ENCODE results near the gene CTBP1.
"Not testable (repeated sequence)": the region's sequence is repeated elsewhere in the genome, so short reads cannot be mapped to it uniquely, and the experiment has no call there.

CTBP1 gene

DNA sequence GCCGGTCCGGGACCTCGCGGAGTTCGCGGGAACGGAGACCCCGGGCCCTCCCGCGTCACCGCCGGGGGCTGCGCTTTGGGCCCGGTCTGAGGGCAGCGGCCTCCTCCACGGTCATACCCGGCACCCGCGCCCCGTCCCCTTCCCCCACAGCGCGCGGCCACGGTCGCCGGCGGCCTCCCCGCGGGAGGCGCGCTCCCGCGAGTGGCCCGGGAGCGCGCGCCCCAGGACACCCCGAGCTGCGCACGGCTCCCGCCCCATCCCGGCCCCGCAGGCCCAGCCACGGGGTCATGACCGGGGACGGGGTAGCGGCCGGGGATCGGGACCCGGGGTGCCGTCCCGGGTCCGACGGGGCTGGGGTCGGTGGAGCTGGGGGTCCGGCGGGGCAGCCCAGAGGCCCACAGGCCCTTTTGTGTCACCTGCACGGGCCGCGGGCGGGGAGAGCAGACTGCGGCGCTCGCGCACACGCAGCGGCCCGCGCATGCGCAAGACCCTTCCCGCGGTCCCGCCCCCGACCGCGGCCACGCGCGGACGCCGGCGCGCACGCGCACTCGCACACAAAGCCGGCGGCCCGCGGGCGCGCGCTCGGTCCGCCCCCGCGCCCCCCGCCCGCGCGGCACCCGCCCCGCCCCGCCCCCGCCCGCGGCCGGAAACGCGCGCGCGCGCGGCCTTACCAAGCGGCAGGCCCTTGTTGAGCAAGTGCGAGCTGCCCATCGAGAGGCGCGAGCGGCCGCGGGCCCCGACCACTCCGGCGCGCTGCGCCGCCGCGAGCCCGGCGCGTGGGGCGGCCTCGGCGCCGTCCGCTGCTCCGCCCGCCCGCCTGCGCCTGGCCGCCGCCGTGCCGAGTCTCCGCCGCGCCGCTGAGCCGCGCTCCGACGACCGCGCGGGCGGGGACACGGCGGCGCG is at the start of gene CTBP1:
Gene CTBP1, minus strand, starts transcription at position 886 of the 903 bp plus-strand sequence. CDS start 7,799 bp downstream, outside the sequence.
- DNase-seq: peak; percentile 88

DNA sequence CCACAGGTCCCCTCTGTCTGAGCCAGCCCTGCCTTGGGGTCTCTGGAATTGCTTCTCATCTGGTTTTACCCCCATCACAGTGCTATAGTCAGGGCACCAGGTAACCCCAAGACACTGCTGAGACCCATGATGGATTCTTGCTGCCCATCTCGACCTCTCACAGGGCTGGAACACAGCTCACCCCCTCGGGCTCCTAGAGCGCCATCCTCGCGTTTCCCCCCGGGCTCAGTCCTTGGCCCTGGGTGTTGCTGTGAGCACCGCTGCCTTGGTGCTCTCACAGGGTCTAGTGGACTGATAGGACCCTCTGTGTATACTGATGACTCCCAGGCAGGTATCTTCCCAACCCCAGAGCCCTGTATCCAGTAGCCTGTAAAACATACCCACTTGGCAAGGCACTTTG is 49.5 kb upstream of the CTBP1 start:
- no peak for DNase-seq

DNA sequence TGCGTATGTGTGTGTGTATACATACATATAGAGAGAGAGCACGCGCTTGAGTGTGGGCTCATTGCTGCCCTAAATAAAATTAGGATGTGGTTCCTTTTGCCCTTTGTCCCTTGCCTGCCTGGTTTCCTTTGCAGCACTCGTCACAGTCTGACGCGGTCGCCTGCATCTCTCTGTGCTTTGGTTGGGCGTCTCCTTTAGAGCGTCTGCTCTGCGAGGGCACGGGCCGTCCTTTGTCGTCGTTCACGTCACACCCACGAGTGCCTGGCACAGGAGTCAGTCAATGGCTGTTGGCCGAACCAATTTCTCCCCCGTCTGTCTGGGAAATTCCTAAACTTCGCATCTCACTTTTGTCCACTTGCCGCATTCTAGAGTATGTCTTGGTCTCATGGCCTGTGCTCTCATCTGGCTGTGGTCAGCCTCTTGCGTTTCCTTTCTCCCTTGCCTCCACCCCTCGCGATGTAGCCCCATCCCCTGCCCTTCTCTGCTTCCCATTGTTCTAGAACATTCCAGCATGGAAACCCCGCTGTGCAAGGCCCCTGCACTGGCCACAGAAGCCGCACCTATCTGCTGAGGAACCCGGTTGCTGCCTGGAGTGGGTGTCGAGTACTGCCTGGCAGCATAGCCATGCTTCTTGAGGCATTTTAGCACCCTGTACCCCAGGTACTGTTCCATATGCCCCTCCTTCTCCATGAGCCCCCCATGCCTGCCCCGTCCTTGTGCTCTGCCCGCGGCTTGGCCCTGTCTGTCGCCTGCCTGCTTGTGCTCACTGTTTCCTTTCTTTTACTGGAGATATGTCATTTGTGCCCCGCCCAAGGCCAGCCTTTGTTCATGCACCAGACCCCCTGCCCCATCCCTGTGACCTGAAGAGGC is 48.8 kb upstream of the CTBP1 start:
- no peak for DNase-seq

DNA sequence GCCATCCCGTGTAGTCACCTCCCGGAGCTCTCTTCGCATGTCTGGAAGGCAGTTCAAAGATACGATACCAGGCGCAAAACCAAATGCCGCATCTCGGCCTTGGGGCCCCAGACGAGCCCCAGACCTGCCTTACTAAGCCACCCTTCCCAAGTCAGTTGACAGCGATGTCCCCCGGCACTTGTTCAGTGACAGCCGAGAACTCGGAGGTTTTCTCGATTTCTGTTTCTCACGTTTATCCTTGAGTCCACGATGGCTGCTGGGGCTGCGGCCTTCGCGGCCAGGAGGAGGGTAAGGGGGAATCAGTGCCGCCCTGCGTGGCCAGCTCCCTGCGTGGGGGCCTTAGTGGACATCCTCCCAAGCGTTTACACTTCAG is 48.1 kb upstream of the CTBP1 start:
- DNase-seq: no peak

DNA sequence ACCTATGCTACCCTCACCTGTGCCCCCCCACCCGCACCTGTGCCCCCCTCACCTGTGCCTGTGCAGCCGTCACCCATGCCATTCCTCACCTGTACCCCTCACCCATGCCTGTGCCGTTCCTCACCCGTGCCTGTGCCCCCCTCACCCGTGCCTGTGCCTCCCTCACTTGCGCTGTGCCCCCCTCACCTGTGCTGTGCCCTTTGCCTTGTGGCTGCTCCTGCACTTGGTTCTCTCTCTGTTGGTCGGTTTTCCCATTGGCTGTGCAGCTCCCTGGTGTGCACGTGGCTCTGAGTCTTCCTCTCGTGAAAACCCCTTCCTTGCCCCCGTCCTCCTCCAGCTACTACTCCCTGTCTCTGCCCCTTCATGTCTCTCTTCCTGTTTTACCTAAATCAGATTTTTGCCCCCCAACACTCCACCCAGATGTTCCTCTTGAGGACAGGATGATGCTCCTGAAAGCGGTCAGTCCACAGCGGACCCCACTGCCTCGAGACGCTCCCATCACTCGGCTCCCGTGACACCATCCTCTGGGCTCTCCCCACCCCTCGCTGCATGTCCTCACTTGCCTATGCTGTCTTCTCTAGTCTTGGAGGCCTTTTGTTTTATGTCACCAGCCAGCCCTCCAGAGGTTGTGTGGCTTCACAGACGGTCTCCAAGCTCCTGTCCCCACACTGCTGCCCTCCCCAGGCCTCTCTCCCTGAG is 47.5 kb upstream of the CTBP1 start:
- no peak for DNase-seq

DNA sequence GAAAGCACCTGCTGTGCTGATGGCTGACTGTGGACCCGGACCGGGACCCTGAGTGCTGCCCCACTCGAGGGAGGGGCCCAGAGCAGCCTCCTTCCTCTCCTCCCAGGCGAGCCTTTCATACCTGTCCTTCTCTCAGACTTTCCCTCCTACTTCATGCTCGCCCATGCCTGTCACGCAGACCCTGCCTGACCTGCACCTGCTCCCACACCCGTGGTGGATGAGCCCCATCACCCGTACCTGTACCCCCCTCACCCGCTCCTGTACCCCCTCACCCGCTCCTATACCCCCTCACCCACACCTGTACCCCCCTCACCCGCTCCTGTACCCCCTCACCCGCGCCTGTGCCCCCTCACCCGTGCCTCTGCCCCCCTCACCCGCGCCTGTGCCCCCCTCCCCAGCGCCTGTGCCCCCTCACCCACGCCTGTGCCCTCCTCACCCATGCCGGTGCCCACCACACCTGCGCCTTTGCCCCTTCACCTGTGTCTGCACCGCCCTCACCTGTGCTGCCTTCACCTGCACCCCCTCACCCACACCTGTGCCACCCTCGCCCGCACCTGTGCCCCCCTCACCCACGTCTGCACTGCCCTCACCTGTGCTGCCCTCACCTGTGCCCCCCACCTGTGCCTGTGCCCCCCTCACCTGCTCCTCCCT is 46.6 kb upstream of the CTBP1 start:
- no peak for DNase-seq

DNA sequence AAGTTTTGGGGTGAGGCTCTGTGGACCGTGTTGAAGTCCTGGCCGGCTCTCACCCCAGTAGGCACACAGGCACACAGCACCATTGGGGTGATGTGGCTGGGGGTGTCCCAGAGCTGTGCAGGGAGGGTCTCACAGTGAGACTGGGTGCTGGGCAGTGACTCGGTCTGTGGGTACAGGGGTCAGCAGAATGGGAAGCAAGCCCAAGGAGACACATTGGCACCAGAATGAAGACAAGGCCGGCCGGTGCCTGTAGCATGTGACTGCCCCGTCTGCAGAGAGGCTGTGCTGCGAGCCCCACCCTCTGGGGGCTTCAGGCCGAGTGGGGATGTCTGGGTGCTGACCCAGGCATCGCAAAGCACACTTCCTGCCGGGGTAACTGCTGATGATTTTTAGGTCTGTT is 46.0 kb upstream of the CTBP1 start:
- no peak for DNase-seq

DNA sequence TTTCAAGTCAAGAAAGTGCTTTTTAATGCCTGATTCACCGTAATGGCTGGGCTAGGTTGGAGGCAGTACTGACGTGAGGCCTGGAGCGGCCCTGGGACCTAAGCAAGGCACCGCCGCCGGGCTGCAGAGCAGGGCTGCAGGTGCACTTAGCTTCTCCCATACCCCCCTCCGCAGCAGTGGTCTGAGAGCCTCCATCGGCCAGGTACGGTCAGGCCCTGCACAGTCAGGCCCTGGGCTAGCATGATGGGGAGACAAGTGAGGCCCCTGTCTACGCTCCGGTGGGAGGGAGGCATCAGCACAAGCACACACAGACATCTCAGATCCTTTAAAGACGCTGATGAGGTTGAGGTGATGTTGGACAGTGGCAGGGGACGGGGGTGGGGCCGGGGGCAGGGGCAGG is 45.5 kb upstream of the CTBP1 start:
- no peak for DNase-seq

DNA sequence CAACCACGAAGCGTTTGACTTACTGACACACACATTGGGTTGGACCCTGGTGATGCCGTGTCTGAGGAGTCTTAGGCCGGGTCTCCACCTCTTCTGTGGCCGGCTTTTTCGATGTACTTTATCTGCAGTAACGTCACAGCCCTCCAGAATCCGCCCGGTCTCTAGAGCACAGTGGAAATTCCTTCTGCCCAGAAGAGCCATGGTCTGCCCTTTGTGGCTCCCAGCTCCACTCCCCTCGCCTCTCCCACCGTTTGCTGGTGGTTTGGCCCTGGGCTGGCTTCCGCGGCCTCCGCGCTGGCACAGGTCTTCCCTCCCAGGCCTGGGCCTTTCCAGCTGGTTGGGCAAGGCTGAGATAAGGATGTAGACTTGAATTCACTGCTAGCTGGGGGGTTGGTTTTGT is 45.1 kb upstream of the CTBP1 start:
- DNase-seq: no peak

DNA sequence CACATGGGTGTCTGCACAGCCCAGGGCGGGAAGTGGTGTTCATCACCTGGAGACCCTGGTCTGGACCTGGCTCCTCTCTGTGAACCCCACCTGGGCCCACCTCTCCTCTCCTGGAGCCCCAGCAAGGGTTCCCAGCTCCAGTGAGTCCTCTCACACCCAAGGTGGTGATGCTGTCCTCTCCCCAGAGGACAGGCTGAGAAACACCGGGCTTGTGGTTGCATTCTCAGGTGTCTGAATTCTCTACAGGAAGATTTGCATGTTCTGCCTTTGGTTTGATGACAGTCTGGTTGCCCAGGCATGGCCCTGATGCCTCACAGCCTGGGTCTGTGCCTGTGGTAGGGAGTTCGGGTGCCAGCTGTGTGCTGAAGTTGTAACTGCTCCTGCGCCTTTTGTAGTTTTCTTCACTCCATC is 44.6 kb upstream of the CTBP1 start:
- DNase-seq: no peak

DNA sequence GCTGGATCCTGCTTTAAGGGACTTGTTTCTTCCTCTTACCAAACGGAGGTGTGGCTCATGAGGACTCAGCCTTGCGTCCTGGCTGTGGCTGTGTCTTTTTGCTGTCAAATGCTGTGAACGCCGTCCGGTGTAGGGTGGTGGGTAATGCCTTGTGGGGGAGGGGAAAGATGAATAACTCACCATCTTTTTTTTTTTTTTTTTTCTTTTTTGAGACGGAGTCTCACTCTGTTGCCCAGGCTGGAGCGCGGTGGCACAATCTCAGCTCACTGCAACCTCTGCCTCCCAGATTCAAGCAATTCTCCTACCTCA is 43.7 kb upstream of the CTBP1 start:
- not testable (repeated sequence) for DNase-seq

DNA sequence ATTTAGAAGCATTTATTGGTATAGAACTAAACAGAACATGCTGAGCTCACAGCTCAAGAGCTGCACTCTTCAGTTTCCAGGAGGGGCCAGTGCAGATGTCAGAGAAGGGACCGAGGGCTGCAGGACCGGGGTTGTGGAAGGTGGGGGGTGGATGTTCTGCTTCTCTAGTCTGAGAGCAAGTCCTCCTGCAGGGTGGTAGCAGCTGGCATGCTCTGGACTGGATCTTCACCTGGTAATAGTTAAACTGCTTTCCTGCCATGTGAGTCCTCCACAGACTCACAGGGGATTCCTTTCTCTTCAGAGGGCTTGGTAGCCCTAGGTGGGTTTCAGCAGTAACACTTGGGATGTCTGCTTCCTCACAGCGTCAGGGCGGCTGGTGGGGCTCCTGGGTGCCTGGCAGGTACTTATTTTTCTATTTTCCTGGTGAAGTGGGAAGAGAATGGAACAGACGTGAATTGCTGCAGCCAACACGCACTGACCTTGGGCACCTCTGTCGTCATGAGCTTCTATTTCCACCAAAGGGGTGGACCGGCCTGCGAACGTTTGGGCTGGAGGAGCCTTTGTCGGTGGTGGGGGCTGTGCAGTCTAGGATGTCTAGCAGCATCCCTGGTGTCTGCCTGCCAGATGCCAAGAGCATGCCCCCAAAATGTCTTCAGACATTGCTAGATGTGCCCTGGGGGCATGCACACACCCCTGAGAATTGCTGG is 43.2 kb upstream of the CTBP1 start:
- no peak for DNase-seq

DNA sequence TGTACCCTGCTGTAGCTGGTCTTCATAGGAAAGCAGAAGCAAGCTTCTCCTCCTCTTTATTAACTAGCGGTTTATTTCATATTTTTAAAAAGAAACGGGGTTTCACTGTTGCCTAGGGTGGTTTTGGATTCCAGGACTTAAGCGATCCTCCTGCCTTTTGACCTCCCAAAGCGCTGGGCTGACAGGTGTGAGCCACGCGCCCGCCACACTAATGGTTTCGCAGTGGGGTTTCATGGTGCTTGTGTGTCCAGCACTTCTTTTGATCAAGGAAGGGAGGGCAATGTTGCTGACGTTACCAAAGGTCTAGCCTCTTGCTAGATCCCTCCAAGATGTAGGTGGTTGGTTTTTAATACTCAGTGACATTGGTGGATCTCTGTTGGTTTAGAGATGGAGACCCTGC is 42.2 kb upstream of the CTBP1 start:
- DNase-seq: no peak

DNA sequence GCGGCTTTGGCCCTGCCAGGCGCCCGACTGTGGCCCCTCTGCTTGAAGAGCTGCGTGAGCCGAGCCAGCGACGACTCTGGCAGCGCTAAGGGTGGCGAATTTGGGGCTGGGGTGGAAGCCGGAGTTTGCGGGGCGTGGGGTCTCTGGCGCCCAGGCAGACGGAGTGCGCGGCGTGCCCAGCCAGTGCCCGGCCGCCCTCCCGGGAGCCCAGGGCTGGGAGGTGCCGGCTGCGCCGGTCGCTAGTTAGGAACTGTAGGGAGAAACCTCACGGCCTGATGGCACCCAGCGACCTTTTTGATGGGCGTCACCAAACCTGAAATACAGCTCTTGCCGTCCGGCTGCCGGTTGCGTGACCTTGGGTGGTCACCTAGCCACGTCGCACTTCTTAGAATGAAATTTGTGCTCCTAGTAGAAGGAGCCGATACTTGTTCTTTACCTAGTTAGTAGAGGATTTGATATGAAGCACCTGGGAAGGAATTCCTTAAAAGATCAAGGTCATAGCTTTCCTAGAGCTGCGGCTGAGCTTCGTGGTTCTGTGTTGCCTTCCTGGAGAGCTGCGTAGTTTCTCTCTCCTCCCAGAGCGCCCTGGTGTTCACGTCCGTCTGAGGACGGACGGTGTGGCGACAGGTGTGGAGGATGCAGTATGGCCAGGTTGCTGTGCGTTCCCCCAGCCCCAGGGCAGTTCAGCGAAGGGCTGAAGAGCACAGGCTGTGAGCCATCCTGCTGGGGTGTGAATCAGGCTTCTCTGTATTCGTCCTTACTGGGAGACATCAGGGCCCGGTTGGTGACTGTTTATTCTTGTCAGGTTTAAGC is 41.4 kb upstream of the CTBP1 start:
- DNase-seq: no peak

DNA sequence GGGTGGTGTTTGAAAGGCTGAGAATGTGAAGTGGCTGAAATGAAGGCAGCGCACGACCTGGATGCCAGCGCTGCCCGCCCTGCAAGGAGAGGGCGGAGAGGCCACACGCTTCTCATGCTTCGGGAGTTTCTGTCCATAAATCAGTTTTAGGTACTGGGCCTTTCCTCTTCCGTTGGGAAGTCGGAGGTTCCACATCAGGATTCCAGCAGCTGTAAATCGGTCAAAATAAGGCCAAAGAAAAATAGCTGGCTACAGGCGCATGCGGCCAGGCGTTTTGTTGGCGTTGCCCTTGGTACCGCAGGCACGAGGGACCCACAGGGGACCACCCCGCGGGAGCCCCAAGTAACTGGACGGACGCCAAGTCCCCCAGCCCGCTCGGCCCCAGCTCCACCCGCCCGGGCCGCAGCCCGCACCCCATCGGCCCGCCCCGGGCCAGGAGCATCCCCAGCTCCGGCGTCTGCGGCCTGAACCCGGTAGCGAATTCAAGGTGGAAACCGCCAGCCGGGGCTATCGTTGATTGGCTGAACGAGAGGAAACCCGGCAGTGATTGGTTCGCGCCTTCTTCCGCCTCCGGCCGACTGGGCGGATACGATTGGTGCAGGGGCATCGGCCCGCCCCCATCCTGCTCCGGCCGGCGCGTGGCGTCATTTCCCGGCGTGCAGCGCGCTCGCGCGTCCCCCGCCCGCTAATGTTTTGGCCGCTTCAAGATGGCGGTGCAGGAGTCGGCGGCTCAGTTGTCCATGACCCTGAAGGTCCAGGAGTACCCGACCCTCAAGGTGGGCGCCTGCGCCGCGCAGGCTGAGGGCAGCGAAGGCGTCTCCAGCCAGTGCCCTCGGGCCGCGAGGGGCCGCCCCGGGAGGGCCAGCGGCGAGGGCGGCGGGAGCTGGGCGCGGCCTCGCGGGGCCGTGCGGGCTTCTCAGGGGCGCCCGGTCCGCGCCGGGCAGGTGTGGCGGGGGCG is 40.6 kb upstream of the CTBP1 start, which contains the start of gene MAEA:
Gene MAEA, plus strand, starts transcription at position 685 of the 958 bp plus-strand sequence. Its CDS starts 23 bp downstream, at position 708.
- peak; percentile 99 for DNase-seq

DNA sequence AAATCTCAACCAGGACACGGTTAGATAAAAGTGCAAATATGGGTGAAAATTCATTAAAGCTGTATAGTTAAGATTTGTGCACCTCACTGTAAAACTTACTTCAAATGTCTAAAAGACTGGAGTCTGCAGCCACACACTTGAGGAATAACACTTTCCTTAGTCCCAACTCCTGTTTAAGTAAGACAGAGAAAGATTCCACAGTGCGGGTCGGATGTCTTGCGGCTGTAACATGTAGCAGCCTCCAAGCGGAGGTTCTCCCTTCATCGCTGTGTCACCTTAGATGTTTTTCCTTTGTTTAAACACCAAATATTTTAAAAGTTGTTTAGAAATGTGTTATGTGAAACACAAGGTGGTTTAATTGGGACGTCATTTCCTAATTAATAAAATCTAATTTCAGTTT is 39.9 kb upstream of the CTBP1 start:
- no peak for DNase-seq

DNA sequence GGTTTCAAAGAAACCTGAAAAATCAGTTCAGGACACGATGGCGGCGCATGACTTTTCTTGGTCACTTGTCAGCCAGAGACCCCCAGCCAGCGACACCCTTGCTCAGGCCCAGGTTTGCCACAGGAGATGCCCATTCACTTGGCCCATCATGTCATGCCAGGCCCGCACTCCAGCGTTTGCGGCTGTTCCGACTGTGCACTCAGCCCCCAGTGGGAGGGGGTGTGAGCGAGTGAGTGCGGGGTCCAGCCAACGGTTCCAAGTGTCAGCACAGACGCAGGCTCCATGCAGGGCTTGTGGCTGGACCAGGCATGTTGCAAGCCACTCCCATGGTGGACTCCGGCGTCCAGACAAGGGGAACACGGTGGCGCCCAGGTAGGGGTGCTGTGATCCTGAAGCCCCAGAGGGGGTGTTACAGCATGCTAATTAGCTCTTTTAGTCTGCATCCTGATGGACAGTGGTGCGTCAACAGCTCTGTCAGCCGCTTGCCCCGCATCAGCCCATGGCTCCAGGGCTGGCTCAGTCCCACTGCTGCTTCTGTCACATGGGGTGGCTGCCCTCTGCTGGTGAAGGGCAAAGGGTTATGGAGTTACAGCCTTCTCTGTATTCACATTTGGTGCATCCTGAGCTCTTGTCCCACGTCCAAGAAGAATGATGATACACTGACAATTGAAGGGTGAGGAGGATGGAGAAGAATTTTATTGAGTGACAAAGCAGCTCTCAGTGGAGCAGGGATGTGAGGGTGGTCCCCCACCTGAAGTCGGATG is 37.0 kb upstream of the CTBP1 start:
- DNase-seq: peak; percentile 64

DNA sequence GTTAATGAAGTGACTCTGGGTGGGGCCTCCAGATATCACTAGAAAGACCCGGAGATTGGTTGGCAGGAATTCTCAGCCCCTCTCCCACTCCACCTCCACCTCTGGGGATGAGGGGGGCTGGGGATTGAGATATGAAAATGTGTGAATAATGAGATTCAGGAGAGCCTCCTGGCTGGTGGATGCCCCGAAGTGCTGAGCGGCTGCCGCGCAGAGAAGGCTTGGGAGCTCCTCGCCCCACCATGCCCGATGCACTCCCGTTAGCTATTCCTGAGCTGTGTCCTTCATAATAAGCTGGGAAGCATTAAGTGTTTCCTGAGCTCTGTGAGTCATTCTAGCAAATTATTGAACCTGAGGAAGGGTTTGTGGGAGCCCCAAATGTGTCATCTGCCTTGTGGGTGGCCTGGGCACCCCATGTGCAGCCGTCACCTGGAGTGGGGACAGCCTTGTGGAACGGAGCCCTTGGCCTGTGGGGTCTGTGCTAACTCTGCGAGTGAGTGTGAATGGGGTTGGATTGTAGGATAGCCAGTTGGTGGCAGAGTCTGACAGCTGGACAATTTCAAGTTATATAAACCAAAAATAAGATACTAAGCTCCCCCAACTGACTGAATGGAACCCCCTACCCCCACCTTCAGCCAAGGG is 36.3 kb upstream of the CTBP1 start:
- no peak for DNase-seq

DNA sequence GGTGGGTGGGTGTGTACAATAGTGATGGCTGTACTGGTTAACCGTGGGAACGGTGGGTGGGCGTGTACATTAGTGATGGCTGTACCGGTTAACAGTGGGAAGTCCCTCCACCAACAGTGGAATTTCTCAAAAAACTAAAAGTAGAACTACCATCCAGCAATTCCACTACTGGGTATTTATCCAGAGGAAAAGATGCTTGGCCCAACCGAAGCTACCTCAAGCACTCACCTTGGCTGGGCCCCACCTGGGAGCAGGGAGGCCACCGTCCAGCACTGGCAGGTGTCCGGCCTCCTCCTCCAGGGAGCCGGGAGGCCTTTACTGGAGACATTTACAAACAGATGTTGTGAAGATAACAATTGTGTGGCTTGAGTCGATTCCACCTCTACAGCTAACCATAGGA is 34.8 kb upstream of the CTBP1 start:
- DNase-seq: no peak

Measured in activated CD4-positive, alpha-beta T cell treated with anti-CD3 and anti-CD28 coated beads, Interleukin-2, Interleukin-6, amounts not matched to agents 100 ng/mL and 50 ng/mL, durations not matched to agents 16 hours and 8 hours (primary cell).